A549 (cell line): Measurements from ENCODE around the gene PIGX. TPM values are rescaled to one million over a fixed set of nuclear protein-coding genes. Genes with fewer than 3 reads are reported as not detected.

Source experiments
- ATAC-seq, 2 experiments: fragments of 200-7000 bp in 1 of 2; fragments of >200 bp in 1 of 2; cut with Nextera tagmentation in 1 of 2; cut with Tn5 transposase in 1 of 2; 3 replicates each; pipeline versions ENCODE4 v1.8.0 to v1.9.1; 2018 to 2020; ENCODE audit warnings: mild to moderate bottlenecking in 1 of 2, moderate library complexity in 1 of 2
- CTCF ChIA-PET: fragments of 300-600 bp; sonication (Branson Sonifier 250); formaldehyde crosslinking; extraction: SDS; loops from one replicate; lab custom pipeline; 2021; ENCODE audit warnings: antibody characterized with exemption, inconsistent platforms; lab: Yijun Ruan, JAX
- POLR2A ChIA-PET: fragments of 350-600 bp; formaldehyde crosslinking; extraction: SDS; loops from one replicate; lab custom pipeline; 2021; ENCODE audit warnings: antibody characterized with exemption, inconsistent platforms; lab: Yijun Ruan, JAX
- DNase-seq, 2 experiments: peaks; one replicate each; pipeline versions ENCODE4 v3.0.0 to v3.0.0-alpha.2; 2011 to 2016; ENCODE audit warnings: low read depth in 1 of 2, low spot score in 1 of 2
- FAIRE-seq: peaks from 2 replicates; lab custom pipeline; 2011; peaks lifted over from hg19 to GRCh38; lab: Jason Lieb, UNC
- H3K27ac ChIP-seq, 2 experiments: fragments of >200 bp; sonication (Bioruptor Twin); formaldehyde crosslinking; 3 replicates each; pipeline ENCODE4 v1.5.1; 2016 to 2017
- H3K4me1 ChIP-seq: fragments of >200 bp; sonication (Bioruptor Twin); formaldehyde crosslinking; 3 replicates; pipeline ENCODE4 v1.6.1; 2016
- H3K4me2 ChIP-seq: fragments of >200 bp; sonication (Bioruptor Twin); formaldehyde crosslinking; 3 replicates; pipeline ENCODE4 v1.6.1; 2016
- H3K4me3 ChIP-seq: fragments of >200 bp; sonication (Bioruptor Twin); formaldehyde crosslinking; 3 replicates; pipeline ENCODE4 v1.5.1; 2016
- H3K9me3 ChIP-seq: fragments of >200 bp; sonication (Bioruptor Twin); formaldehyde crosslinking; 3 replicates; pipeline ENCODE4 v1.6.1; 2016
- BHLHE40 ChIP-seq: IDR thresholded peaks from 2 replicates; pipeline ENCODE4 v1.6.1; 2012; ENCODE audit warnings: low read depth, low read length, inconsistent platforms
- CBX2 ChIP-seq: fragments of 200-600 bp; sonication (generic); IDR thresholded peaks from 2 replicates; pipeline ENCODE4 v1.6.1; 2016; ENCODE audit warnings: low read depth, mild to moderate bottlenecking, borderline replicate concordance
- CEBPB ChIP-seq, 2 experiments: fragments of >200 bp in 1 of 2; sonication (Bioruptor Twin) in 1 of 2; formaldehyde crosslinking in 1 of 2; IDR thresholded peaks; 2 replicates each; pipeline ENCODE4 v1.6.1; 2012 to 2016
- CHD2 ChIP-seq: fragments of 150-350 bp; IDR thresholded peaks from 2 replicates; pipeline ENCODE4 v1.6.1; 2014; ENCODE audit warnings: low read length; ENCODE audit not compliant: partially characterized antibody
- CHD4 ChIP-seq: fragments of 200-600 bp; sonication (generic); IDR thresholded peaks from 2 replicates; pipeline ENCODE4 v1.6.1; 2016; ENCODE audit warnings: antibody characterized with exemption, mild to moderate bottlenecking, borderline replicate concordance
- ELK1 ChIP-seq: fragments of 150-350 bp; IDR thresholded peaks from 2 replicates; pipeline ENCODE4 v1.6.1; 2014; ENCODE audit warnings: low read depth, mild to moderate bottlenecking, low read length
- EP300 ChIP-seq, 2 experiments: fragments of >200 bp; sonication (Bioruptor Twin); formaldehyde crosslinking; IDR thresholded peaks; 2 replicates in 1 of 2; 3 replicates in 1 of 2; pipeline ENCODE4 v1.6.1; 2016 to 2017
- ESRRA ChIP-seq: fragments of 150-350 bp; IDR thresholded peaks from 2 replicates; pipeline ENCODE4 v1.6.1; 2014; ENCODE audit warnings: mild to moderate bottlenecking, low read length, borderline replicate concordance
- FOSL2 ChIP-seq, 2 experiments: fragments of 450-650 bp in 1 of 2; fragments of >200 bp in 1 of 2; sonication (Bioruptor Twin) in 1 of 2; formaldehyde crosslinking; IDR thresholded peaks; 2 replicates each; pipeline versions ENCODE4 v1.5.0 to v1.6.1; 2016 to 2020; ENCODE audit warnings: mild to moderate bottlenecking in 1 of 2, moderate library complexity in 1 of 2
- GATA3 ChIP-seq: IDR thresholded peaks from 2 replicates; pipeline ENCODE4 v1.6.1; 2012; ENCODE audit warnings: borderline replicate concordance
- HDAC2 ChIP-seq: fragments of 200-600 bp; sonication (generic); IDR thresholded peaks from 2 replicates; pipeline ENCODE4 v1.6.1; 2016
- HES2 ChIP-seq: fragments of >200 bp; sonication (Bioruptor Twin); formaldehyde crosslinking; IDR thresholded peaks from 2 replicates; pipeline ENCODE4 v1.6.1; 2016
- HOXB5 ChIP-seq: fragments of 250-450 bp; sonication (Bioruptor Pico); IDR thresholded peaks from 2 replicates; pipeline ENCODE4 v1.5.0; 2020; ENCODE audit warnings: mild to moderate bottlenecking, moderate library complexity
- MAFK ChIP-seq: fragments of 450-650 bp; IDR thresholded peaks from 2 replicates; pipeline ENCODE4 v1.6.1; 2014; ENCODE audit not compliant: partially characterized antibody
- NFE2L2 ChIP-seq: fragments of 150-350 bp; conservative IDR thresholded peaks from 2 replicates; pipeline ENCODE4 v1.6.1; 2014; ENCODE audit warnings: low read length
- RAD21 ChIP-seq, 2 experiments: fragments of >200 bp in 1 of 2; sonication (Bioruptor Twin) in 1 of 2; formaldehyde crosslinking in 1 of 2; IDR thresholded peaks in 1 of 2; conservative IDR thresholded peaks in 1 of 2; 2 replicates in 1 of 2; 3 replicates in 1 of 2; pipeline ENCODE4 v1.6.1; 2012 to 2018; ENCODE audit warnings: inconsistent platforms in 1 of 2
- REST ChIP-seq: fragments of 200-600 bp; sonication (generic); IDR thresholded peaks from 2 replicates; pipeline ENCODE4 v1.6.1; 2016; ENCODE audit warnings: antibody characterized with exemption, mild to moderate bottlenecking, moderate library complexity
- RNF2 ChIP-seq: fragments of 200-600 bp; sonication (generic); IDR thresholded peaks from 2 replicates; pipeline ENCODE4 v1.6.1; 2016; ENCODE audit warnings: low read depth, mild to moderate bottlenecking, antibody characterized with exemption, moderate library complexity, borderline replicate concordance
- SREBF2 ChIP-seq: fragments of 450-650 bp; IDR thresholded peaks from 2 replicates; pipeline ENCODE4 v1.6.1; 2014; ENCODE audit warnings: mild to moderate bottlenecking, moderate library complexity
- ZFP36 ChIP-seq: fragments of 450-650 bp; IDR thresholded peaks from 2 replicates; pipeline ENCODE4 v1.6.1; 2014; ENCODE audit warnings: borderline replicate concordance; ENCODE audit not compliant: partially characterized antibody
- WGBS: methylation state at CpG from one replicate; pipeline ENCODE4 v1.1.6; 2017; ENCODE audit errors: missing lambda C conversion rate; 5-methylcytosine and 5-hydroxymethylcytosine counted together
- polyA plus RNA-seq, 4 experiments: library from polyadenylated mRNA; depleted of rRNA in 3 of 4; stranded (reverse); fragments of >200 nt; fragmentation: RNase III in 1 of 4; extraction: RNeasy Plus Mini Kit Qiagen cat#74134 plus additional on column Dnase treatment in 1 of 4; gene quantifications; 2 replicates in 3 of 4; 3 replicates in 1 of 4; pipeline ENCODE4 v1.2.3, GENCODE V29; 2011 to 2017
- TF ChIP-seq, protein P1 (sequence below): fragments of 450-650 bp; IDR thresholded peaks from 2 replicates; pipeline ENCODE4 v1.6.1; 2014; ENCODE audit warnings: antibody characterized with exemption
- TF ChIP-seq, protein P2 (sequence below): IDR thresholded peaks from 2 replicates; pipeline ENCODE4 v1.6.1; 2012; ENCODE audit warnings: low read depth, borderline replicate concordance

Gene PIGX
- polyA plus RNA-seq, 2 of the 4 experiments (the other 2 are of a cell fraction), result 22.3 to 45.2 TPM

DNA sequence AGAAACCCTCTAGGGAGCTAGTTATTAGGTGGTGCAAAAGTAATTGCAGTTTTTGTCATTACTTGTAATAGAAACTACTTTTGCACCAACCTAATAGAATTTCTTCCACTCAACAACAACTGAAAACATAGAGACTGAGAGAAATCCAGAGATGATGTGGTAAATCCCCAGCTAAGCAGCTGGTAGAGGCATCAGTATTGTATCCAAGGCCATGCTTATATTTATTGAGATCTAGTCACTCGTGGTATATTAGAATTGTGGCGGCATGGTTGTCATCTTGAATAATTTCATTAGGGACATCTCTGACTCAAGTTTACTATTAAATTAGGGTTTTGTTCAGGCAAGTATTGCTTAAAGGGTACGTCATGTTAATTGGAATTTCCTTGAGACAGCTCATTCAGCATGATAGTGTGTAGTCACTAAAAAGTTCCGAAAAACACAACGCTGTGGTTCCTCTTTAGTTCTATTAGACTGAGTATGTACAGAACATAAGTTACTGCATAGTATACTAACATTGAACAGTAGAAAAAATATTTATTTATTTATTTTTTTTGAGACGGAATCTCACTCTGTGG, 62.8 kb downstream of the PIGX start:
- peaks cover 4% of the 10 kb centered on the region; the same call in 2 of the 3 replicates for H3K9me3 ChIP-seq
- TF ChIP-seq EP300 (IDR thresholded peaks at IDR 0.05) (no peak), CBX2 (no peak), ZFP36 (no peak), MAFK (no peak), GATA3 (no peak), HOXB5 (CRISPR knock-in tag) (no peak)
- WGBS, result 95% methylated on average over 6 of the region's 6 CpGs
- peaks cover 10% of the 10 kb centered on the region for H3K4me1 ChIP-seq
- DNase-seq (no peak), FAIRE-seq (no peak), ATAC-seq (no peak)
- POLR2A ChIA-PET, result no interaction called here
- no peak overlapping the region for H3K4me2 ChIP-seq
- no peak overlapping the region for H3K27ac ChIP-seq
- CTCF ChIA-PET, result interaction anchor here (0.8 to 1.8 kb wide), 3 partner anchors 12 to 14 kb away, joined by 3 read pairs; no protein-coding TSS in a partner anchor
- no peak overlapping the region for H3K4me3 ChIP-seq

DNA sequence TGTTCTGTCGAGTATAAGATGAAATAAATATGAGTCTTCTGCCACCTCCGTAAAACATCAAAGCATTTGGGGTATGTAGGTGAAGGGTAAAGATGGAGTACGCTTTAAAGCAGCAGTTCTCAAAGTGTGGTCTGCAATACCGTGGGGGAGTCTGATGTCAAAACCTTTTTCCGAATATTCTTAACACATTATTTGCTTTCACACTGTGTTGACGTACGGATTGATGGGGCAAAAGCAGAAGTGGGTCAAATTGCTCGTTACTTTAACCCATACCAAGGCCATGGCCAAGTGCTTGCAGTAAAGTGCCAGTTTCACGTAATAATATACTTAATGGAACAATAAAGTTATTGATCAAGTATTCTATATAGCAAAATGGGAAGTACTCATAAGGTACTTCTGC, 63.8 kb downstream of the PIGX start:
- FAIRE-seq, result no peak
- H3K27ac ChIP-seq, result no peak overlapping the region

More for the DNA sequence above, 63.8 kb downstream of the PIGX start:
- no peak for ATAC-seq
- POLR2A ChIA-PET, result no interaction called here
- H3K4me1 ChIP-seq, result peaks cover 10% of the 10 kb centered on the region
- no peak overlapping the region for H3K4me2 ChIP-seq
- TF ChIP-seq FOSL2 (IDR thresholded peaks at IDR 0.05) (no peak), FOSL2 (CRISPR knock-in tag; IDR thresholded peaks at IDR 0.05) (no peak), REST (no peak), SREBF2 (no peak), HES2 (no peak), BHLHE40 (no peak), ELK1 (no peak), NFE2L2 (no peak), RAD21 (conservative IDR thresholded peaks at IDR 0.05 in 1 of 2, IDR thresholded peaks at IDR 0.05 in 1 of 2) (no peak), HDAC2 (no peak), CEBPB (IDR thresholded peaks at IDR 0.05) (no peak), CHD4 (no peak), HOXB5 (CRISPR knock-in tag) (no peak), RNF2 (no peak), ESRRA (no peak), CHD2 (no peak)
- TF ChIP-seq, protein P1, sequence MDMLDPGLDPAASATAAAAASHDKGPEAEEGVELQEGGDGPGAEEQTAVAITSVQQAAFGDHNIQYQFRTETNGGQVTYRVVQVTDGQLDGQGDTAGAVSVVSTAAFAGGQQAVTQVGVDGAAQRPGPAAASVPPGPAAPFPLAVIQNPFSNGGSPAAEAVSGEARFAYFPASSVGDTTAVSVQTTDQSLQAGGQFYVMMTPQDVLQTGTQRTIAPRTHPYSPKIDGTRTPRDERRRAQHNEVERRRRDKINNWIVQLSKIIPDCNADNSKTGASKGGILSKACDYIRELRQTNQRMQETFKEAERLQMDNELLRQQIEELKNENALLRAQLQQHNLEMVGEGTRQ, result no peak
- TF ChIP-seq, protein P2, sequence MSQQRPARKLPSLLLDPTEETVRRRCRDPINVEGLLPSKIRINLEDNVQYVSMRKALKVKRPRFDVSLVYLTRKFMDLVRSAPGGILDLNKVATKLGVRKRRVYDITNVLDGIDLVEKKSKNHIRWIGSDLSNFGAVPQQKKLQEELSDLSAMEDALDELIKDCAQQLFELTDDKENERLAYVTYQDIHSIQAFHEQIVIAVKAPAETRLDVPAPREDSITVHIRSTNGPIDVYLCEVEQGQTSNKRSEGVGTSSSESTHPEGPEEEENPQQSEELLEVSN, result no peak
- TF ChIP-seq, all 56 proteins: peak for 0
- Histone ChIP-seq H3K4me3 (no peak overlapping the region), H3K9me3 (peaks cover 11% of the 10 kb centered on the region; the same call in 2 of the 3 replicates)
- CTCF ChIA-PET, result interaction anchor here (1.6 to 1.8 kb wide), 2 partner anchors 13 to 23 kb away, joined by 3 read pairs; no protein-coding TSS in a partner anchor
- WGBS, result 95% methylated on average over 9 of the region's 9 CpGs
- DNase-seq, result no peak
